IMR-90 (cell line): ENCODE measurements around the gene RAB38. TPM values are rescaled to one million over a fixed set of nuclear protein-coding genes. Genes with fewer than 3 reads are reported as not detected.

ENCODE experiments used
- ATAC-seq: fragments of 200-7000 bp; cut with Tn5 transposase; 2 replicates; pipeline ENCODE4 v1.9.1; 2020; ENCODE audit warnings: low read depth, mild to moderate bottlenecking, moderate library complexity
- BruUV-seq: library from RNA; stranded (reverse); fragments of 400-500 nt; replicated peaks from 2 replicates; lab custom pipeline; 2021; lab: Mats Ljungman, UMichigan
- CTCF ChIA-PET: fragments of 300-600 bp; formaldehyde crosslinking; extraction: SDS; loops from one replicate; lab custom pipeline; 2021; ENCODE audit warnings: antibody characterized with exemption; lab: Yijun Ruan, JAX
- POLR2A ChIA-PET: fragments of 300-600 bp; sonication (Branson Sonifier 250); formaldehyde crosslinking; loops from one replicate; lab custom pipeline; 2022; ENCODE audit warnings: antibody characterized with exemption; ENCODE audit not compliant: unreplicated experiment; lab: Charles Lee
- DNase-seq: peaks from one replicate; pipeline ENCODE4 v3.0.0; 2013
- H2AFZ ChIP-seq: replicated peaks from 2 replicates; pipeline ENCODE3; 2013; ENCODE audit warnings: low read length, mild to moderate bottlenecking; ENCODE audit not compliant: poor library complexity
- H2AK5ac ChIP-seq: 2 replicates; pipeline ENCODE4 v1.6.1; 2013; ENCODE audit warnings: low read depth, low read length, inconsistent platforms
- H2AK9ac ChIP-seq: replicated peaks from 2 replicates; pipeline ENCODE3; 2013; ENCODE audit warnings: mild to moderate bottlenecking, low read depth, low read length, moderate library complexity; ENCODE audit not compliant: poor library complexity
- H2BK120ac ChIP-seq: 2 replicates; pipeline ENCODE4 v1.6.1; 2013; ENCODE audit warnings: low read depth, low read length, inconsistent platforms
- H2BK15ac ChIP-seq: 3 replicates; pipeline ENCODE4 v1.6.1; 2013; ENCODE audit warnings: low read depth, low read length, inconsistent platforms
- H2BK20ac ChIP-seq: 2 replicates; pipeline ENCODE4 v1.6.1; 2013; ENCODE audit warnings: low read depth, mild to moderate bottlenecking, inconsistent platforms, low read length, moderate library complexity
- H2BK5ac ChIP-seq: 2 replicates; pipeline ENCODE4 v1.6.1; 2013; ENCODE audit warnings: mild to moderate bottlenecking, low read depth, low read length, inconsistent platforms; ENCODE audit not compliant: poor library complexity, severe bottlenecking
- H3K14ac ChIP-seq: replicated peaks from 2 replicates; pipeline ENCODE4 v1.6.1; 2013; ENCODE audit warnings: low read depth, low read length, inconsistent platforms
- H3K18ac ChIP-seq: 2 replicates; pipeline ENCODE4 v1.6.1; 2013; ENCODE audit warnings: low read depth, low read length, control low read depth
- H3K23ac ChIP-seq: 2 replicates; pipeline ENCODE4 v1.6.1; 2013; ENCODE audit warnings: low read depth, low read length, inconsistent platforms
- H3K27ac ChIP-seq: 2 replicates; pipeline ENCODE4 v1.5.1; 2013; ENCODE audit warnings: mild to moderate bottlenecking, control low read depth, low read length; ENCODE audit not compliant: insufficient read depth
- H3K27me3 ChIP-seq: 2 replicates; pipeline ENCODE4 v1.6.1; 2013; ENCODE audit warnings: low read length; ENCODE audit not compliant: control insufficient read depth, insufficient read depth
- H3K36me3 ChIP-seq: 2 replicates; pipeline ENCODE4 v1.6.1; 2013; ENCODE audit warnings: low read length, mixed read lengths; ENCODE audit not compliant: control insufficient read depth, insufficient read depth
- H3K4ac ChIP-seq: 2 replicates; pipeline ENCODE4 v1.6.1; 2013; ENCODE audit warnings: low read depth, low read length, inconsistent platforms
- H3K4me1 ChIP-seq: 2 replicates; pipeline ENCODE4 v1.6.1; 2013; ENCODE audit warnings: low read length, mixed read lengths; ENCODE audit not compliant: control insufficient read depth, insufficient read depth
- H3K4me2 ChIP-seq: 2 replicates; pipeline ENCODE4 v1.6.1; 2013; ENCODE audit warnings: low read depth, mild to moderate bottlenecking, control low read depth, low read length, moderate library complexity
- H3K4me3 ChIP-seq: 2 replicates; pipeline ENCODE4 v1.5.1; 2013; ENCODE audit warnings: low read depth, mild to moderate bottlenecking, control low read depth, low read length, moderate library complexity; ENCODE audit not compliant: insufficient read depth
- H3K56ac ChIP-seq: 2 replicates; pipeline ENCODE4 v1.6.1; 2013; ENCODE audit warnings: low read length, inconsistent platforms; ENCODE audit not compliant: insufficient read depth; ENCODE audit errors: extremely low read depth
- H3K79me1 ChIP-seq, 2 experiments: 2 replicates each; pipeline ENCODE4 v1.6.1; 2013; ENCODE audit warnings: low read length in 2 of 2, inconsistent platforms in 1 of 2, low read depth in 1 of 2
- H3K9ac ChIP-seq: 2 replicates; pipeline ENCODE4 v1.6.1; 2013; ENCODE audit warnings: low read depth, low read length, control low read depth
- H3K9me1 ChIP-seq: 2 replicates; pipeline ENCODE4 v1.6.1; 2013; ENCODE audit warnings: low read length, inconsistent platforms; ENCODE audit not compliant: insufficient read depth
- H3K9me3 ChIP-seq: 2 replicates; pipeline ENCODE4 v1.6.1; 2013; ENCODE audit warnings: low read length; ENCODE audit not compliant: control insufficient read depth, insufficient read depth
- H4K20me1 ChIP-seq: 2 replicates; pipeline ENCODE4 v1.6.1; 2013; ENCODE audit warnings: low read length, inconsistent platforms; ENCODE audit not compliant: insufficient read depth
- H4K5ac ChIP-seq: 2 replicates; pipeline ENCODE4 v1.6.1; 2013; ENCODE audit warnings: mild to moderate bottlenecking, low read depth, low read length, control low read depth
- H4K8ac ChIP-seq, 2 experiments: 2 replicates each; pipeline ENCODE4 v1.6.1; 2013; ENCODE audit warnings: low read depth in 2 of 2, low read length in 2 of 2, control low read depth in 1 of 2, inconsistent platforms in 1 of 2
- H4K91ac ChIP-seq: 2 replicates; pipeline ENCODE4 v1.6.1; 2013; ENCODE audit warnings: low read depth, low read length, inconsistent platforms; ENCODE audit not compliant: insufficient read depth
- BHLHE40 ChIP-seq: fragments of 150-350 bp; IDR thresholded peaks from 2 replicates; pipeline ENCODE4 v1.6.1; 2016; ENCODE audit warnings: mild to moderate bottlenecking, low read depth, low read length
- CTCF ChIP-seq: conservative IDR thresholded peaks from 2 replicates; pipeline ENCODE4 v1.5.1; 2012; ENCODE audit warnings: mild to moderate bottlenecking, low read depth, low read length, improper control_type of control experiment
- ELK1 ChIP-seq: fragments of 150-350 bp; IDR thresholded peaks from 2 replicates; pipeline ENCODE4 v1.6.1; 2016; ENCODE audit warnings: low read depth, mild to moderate bottlenecking, low read length, moderate library complexity, borderline replicate concordance
- MAFK ChIP-seq: IDR thresholded peaks from 2 replicates; pipeline ENCODE4 v1.6.1; 2012; ENCODE audit warnings: low read depth, low read length, improper control_type of control experiment
- MAZ ChIP-seq: IDR thresholded peaks from 2 replicates; pipeline ENCODE4 v1.6.1; 2012; ENCODE audit warnings: low read depth, mild to moderate bottlenecking, low read length, improper control_type of control experiment, moderate library complexity, borderline replicate concordance
- MXI1 ChIP-seq: IDR thresholded peaks from 2 replicates; pipeline ENCODE4 v1.6.1; 2012; ENCODE audit warnings: low read depth, mild to moderate bottlenecking, low read length, moderate library complexity, borderline replicate concordance
- SMC3 ChIP-seq: fragments of 150-350 bp; IDR thresholded peaks from 2 replicates; pipeline ENCODE4 v1.6.1; 2016; ENCODE audit warnings: low read depth, mild to moderate bottlenecking, antibody characterized with exemption, low read length, moderate library complexity
- USF2 ChIP-seq: fragments of 150-350 bp; IDR thresholded peaks from 2 replicates; pipeline ENCODE4 v1.6.1; 2017; ENCODE audit warnings: mild to moderate bottlenecking, antibody characterized with exemption, low read length, low read depth
- dilution Hi-C: fragments of 300-500 bp; cut with HindIII; formaldehyde crosslinking; loops from one replicate; pipeline ENCODE4 v1.14.3; 2018; ENCODE audit warnings: low sequenced_read_pairs; ENCODE audit not compliant: unreplicated experiment
- in situ Hi-C: fragments of 300-500 bp; cut with MboI; formaldehyde crosslinking; loops from 3 replicates; pipeline ENCODE4 v1.14.3; 2019; ENCODE audit warnings: low sequenced_read_pairs, inconsistent platforms, mixed read lengths
- intact Hi-C: fragments of 100-400 bp; cut with micrococcal nuclease; formaldehyde crosslinking; loops from 2 replicates; pipeline ENCODE4 v1.10.0; 2022
- polyA plus RNA-seq, 3 experiments: library from polyadenylated mRNA; depleted of rRNA; stranded (reverse); fragments of >200 nt; gene quantifications; 2 replicates each; pipeline ENCODE4 v1.2.3, GENCODE V29; 2012; ENCODE audit warnings: low replicate concordance in 1 of 3
- total RNA-seq: library from RNA; depleted of rRNA; stranded (reverse); fragments of >200 nt; gene quantifications from 2 replicates; pipeline ENCODE4 v1.2.3, GENCODE V29; 2012

Gene RAB38
- total and polyA plus RNA-seq, 2 of the 4 experiments (the other 2 are of a cell fraction) = 5.0 to 6.5 TPM

GRCh38 chr11:88152381-88152780, 22.9 kb downstream of the RAB38 start:
- no peaks in the 10 kb centered on the region for H3K79me1 ChIP-seq
- H4K8ac ChIP-seq = no peak overlapping the region
- H2AK5ac ChIP-seq = no peak overlapping the region
- no peak overlapping the region for H4K91ac ChIP-seq
- no peak for TF ChIP-seq MAZ
- no peak for TF ChIP-seq BHLHE40
- no peak for TF ChIP-seq MAFK
- TF ChIP-seq MXI1 = no peak
- TF ChIP-seq SMC3 = no peak
- TF ChIP-seq ELK1 = no peak
- no peak for TF ChIP-seq CTCF
- peak; percentile 16; the same call in 1 of the 2 replicates for TF ChIP-seq USF2
- H2BK120ac ChIP-seq = no peak overlapping the region
- peak; percentile 78 for ATAC-seq
- H3K9ac ChIP-seq = no peak overlapping the region
- H2BK20ac ChIP-seq = no peak overlapping the region
- H2BK5ac ChIP-seq = no peak overlapping the region
- peak; percentile 28 for DNase-seq
- dilution Hi-C loops = no loop called here
- no peak overlapping the region for H3K14ac ChIP-seq
- no peak overlapping the region for H3K27ac ChIP-seq
- peaks cover 2% of the 10 kb centered on the region for H3K4me1 ChIP-seq
- no peak overlapping the region for H3K4me3 ChIP-seq
- no peak overlapping the region for H3K18ac ChIP-seq
- CTCF ChIA-PET = no interaction called here
- no peak overlapping the region for H4K5ac ChIP-seq
- H3K56ac ChIP-seq = no peak overlapping the region
- intact Hi-C loops = no loop called here
- H3K23ac ChIP-seq = no peak overlapping the region
- POLR2A ChIA-PET = no interaction called here
- H3K4ac ChIP-seq = no peak overlapping the region
- peak overlapping the region; percentile 14; the same call in 1 of the 2 replicates for H3K4me2 ChIP-seq
- H3K9me1 ChIP-seq = no peaks in the 10 kb centered on the region
- no peaks in the 10 kb centered on the region for H3K36me3 ChIP-seq
- no peaks in the 10 kb centered on the region for H3K27me3 ChIP-seq
- no peak overlapping the region for H2AK9ac ChIP-seq
- no peak overlapping the region for H2AFZ ChIP-seq
- peaks cover 6% of the 10 kb centered on the region; the same call in 1 of the 2 replicates for H3K9me3 ChIP-seq
- in situ Hi-C loops = no loop called here
- H4K20me1 ChIP-seq = no peaks in the 10 kb centered on the region
- no peak overlapping the region for H2BK15ac ChIP-seq
- no TSS peak for BruUV-seq
